HEK293 (cell line): ENCODE results near the gene HUWE1.

ENCODE experiments used
- CTCF ChIA-PET: fragments of 350-600 bp; formaldehyde crosslinking; extraction: SDS; loops from one replicate; lab custom pipeline; 2021; ENCODE audit warnings: antibody characterized with exemption; lab: Yijun Ruan, JAX
- POLR2A ChIA-PET: fragments of 300-600 bp; formaldehyde crosslinking; extraction: SDS; loops from one replicate; lab custom pipeline; 2020; ENCODE audit warnings: antibody characterized with exemption, inconsistent platforms; lab: Yijun Ruan, JAX
- H3K27ac ChIP-seq: fragments of 200-500 bp; sonication (Bioruptor generic); 2 replicates; pipeline ENCODE4 v1.5.1; 2014; ENCODE audit warnings: low read depth, low read length, control low read depth, inconsistent platforms; ENCODE audit errors: extremely low read depth
- H3K36me3 ChIP-seq, 2 experiments: fragments of 200-500 bp in 1 of 2; sonication (Bioruptor generic) in 1 of 2; 1 replicate in 1 of 2; 2 replicates in 1 of 2; pipeline ENCODE4 v1.5.1; 2014 to 2017; ENCODE audit warnings: inconsistent platforms in 2 of 2, low read length in 2 of 2; ENCODE audit not compliant: control insufficient read depth in 2 of 2, insufficient read depth in 1 of 2
- H3K4me1 ChIP-seq: fragments of 200-500 bp; sonication (Bioruptor generic); 2 replicates; pipeline ENCODE4 v1.5.1; 2014; ENCODE audit warnings: mild to moderate bottlenecking, low read length, inconsistent platforms; ENCODE audit not compliant: control insufficient read depth, insufficient read depth
- H3K4me3 ChIP-seq: 2 replicates; pipeline ENCODE4 v1.5.1; 2011; ENCODE audit warnings: low read depth, mild to moderate bottlenecking, control low read depth, low read length, moderate library complexity
- H3K9me3 ChIP-seq: fragments of 200-500 bp; sonication (Bioruptor generic); 2 replicates; pipeline ENCODE4 v1.5.1; 2014; ENCODE audit warnings: low read depth, low read length, inconsistent platforms; ENCODE audit not compliant: control insufficient read depth, insufficient read depth
- AEBP2 ChIP-seq: fragments of 450-650 bp; formaldehyde crosslinking; IDR thresholded peaks from 2 replicates; pipeline ENCODE4 v1.5.1; 2016; ENCODE audit warnings: missing biosample characterization, missing genetic modification characterization, borderline replicate concordance
- BCL11A ChIP-seq: fragments of 450-650 bp; formaldehyde crosslinking; IDR thresholded peaks from 2 replicates; pipeline ENCODE4 v1.5.1; 2016; ENCODE audit warnings: low read depth, missing biosample characterization, missing genetic modification characterization
- MYNN ChIP-seq: fragments of 450-650 bp; formaldehyde crosslinking; IDR thresholded peaks from 2 replicates; pipeline ENCODE4 v1.5.1; 2016; ENCODE audit warnings: missing biosample characterization, missing genetic modification characterization, borderline replicate concordance
- SCRT2 ChIP-seq: fragments of 450-650 bp; formaldehyde crosslinking; IDR thresholded peaks from 2 replicates; pipeline ENCODE4 v1.5.1; 2016; ENCODE audit warnings: missing biosample characterization, missing genetic modification characterization
- WT1 ChIP-seq: fragments of 450-650 bp; formaldehyde crosslinking; IDR thresholded peaks from 2 replicates; pipeline ENCODE4 v1.5.1; 2016; ENCODE audit warnings: missing biosample characterization, missing genetic modification characterization
- YY1 ChIP-seq: fragments of 450-650 bp; formaldehyde crosslinking; IDR thresholded peaks from 2 replicates; pipeline ENCODE4 v1.5.1; 2018; ENCODE audit warnings: missing biosample characterization, missing genetic modification characterization
- ZBTB10 ChIP-seq: fragments of 450-650 bp; formaldehyde crosslinking; IDR thresholded peaks from 2 replicates; pipeline ENCODE4 v1.5.1; 2016; ENCODE audit warnings: missing biosample characterization, missing genetic modification characterization
- ZFP69B ChIP-seq: fragments of 450-650 bp; formaldehyde crosslinking; IDR thresholded peaks from 2 replicates; pipeline ENCODE4 v1.5.1; 2016; ENCODE audit warnings: missing biosample characterization, missing genetic modification characterization
- ZNF10 ChIP-seq: fragments of 450-650 bp; formaldehyde crosslinking; IDR thresholded peaks from 2 replicates; pipeline ENCODE4 v1.5.1; 2017; ENCODE audit warnings: missing biosample characterization, missing genetic modification characterization
- ZNF169 ChIP-seq: fragments of 450-650 bp; formaldehyde crosslinking; IDR thresholded peaks from 2 replicates; pipeline ENCODE4 v1.5.1; 2016; ENCODE audit warnings: missing biosample characterization, missing genetic modification characterization
- ZNF239 ChIP-seq: fragments of 450-650 bp; formaldehyde crosslinking; IDR thresholded peaks from 2 replicates; pipeline ENCODE4 v1.5.1; 2016; ENCODE audit warnings: missing biosample characterization, missing genetic modification characterization
- ZNF280D ChIP-seq: fragments of 450-650 bp; formaldehyde crosslinking; IDR thresholded peaks from 2 replicates; pipeline ENCODE4 v1.5.1; 2016; ENCODE audit warnings: missing biosample characterization, missing genetic modification characterization
- ZNF362 ChIP-seq: fragments of 450-650 bp; formaldehyde crosslinking; IDR thresholded peaks from 2 replicates; pipeline ENCODE4 v1.5.1; 2016; ENCODE audit warnings: missing biosample characterization, missing genetic modification characterization
- ZNF513 ChIP-seq: fragments of 450-650 bp; IDR thresholded peaks from 2 replicates; pipeline ENCODE4 v1.5.1; 2018; ENCODE audit warnings: missing biosample characterization, missing genetic modification characterization
- ZNF560 ChIP-seq: fragments of 450-650 bp; formaldehyde crosslinking; IDR thresholded peaks from 2 replicates; pipeline ENCODE4 v1.5.1; 2017; ENCODE audit warnings: missing biosample characterization, missing genetic modification characterization, borderline replicate concordance
- ZNF600 ChIP-seq: fragments of 450-650 bp; formaldehyde crosslinking; IDR thresholded peaks from 2 replicates; pipeline ENCODE4 v1.5.1; 2016; ENCODE audit warnings: missing biosample characterization, missing genetic modification characterization
- ZNF658 ChIP-seq: fragments of 450-650 bp; formaldehyde crosslinking; IDR thresholded peaks from 2 replicates; pipeline ENCODE4; 2016; ENCODE audit warnings: missing biosample characterization, missing genetic modification characterization
- ZSCAN30 ChIP-seq: fragments of 450-650 bp; IDR thresholded peaks from 2 replicates; pipeline ENCODE4 v1.5.1; 2018; ENCODE audit warnings: missing biosample characterization, mild to moderate bottlenecking, missing genetic modification characterization, moderate library complexity

The HUWE1 gene

GRCh38 chrX:53563324-53563723, 123.2 kb downstream of the HUWE1 start:
- H3K9me3 ChIP-seq = no peaks in the 10 kb centered on the region
- TF ChIP-seq ZNF169 (tag by site-specific recombination) (no peak), ZNF239 (tag by site-specific recombination) (no peak), ZNF10 (tag by site-specific recombination) (no peak), ZBTB10 (no peak), AEBP2 (tag by site-specific recombination) (no peak), ZSCAN30 (tag by site-specific recombination) (no peak), ZFP69B (tag by site-specific recombination) (no peak), ZNF658 (tag by site-specific recombination) (no peak)
- CTCF ChIA-PET = interaction anchor here (1.1 kb wide), 1 partner anchor 33 kb away, joined by 4 read pairs; no protein-coding TSS in a partner anchor
- H3K4me1 ChIP-seq = no peaks in the 10 kb centered on the region
- POLR2A ChIA-PET = no interaction called here
- peaks cover 67 to 98% of the 10 kb centered on the region in 2 experiments for H3K36me3 ChIP-seq
- no peak overlapping the region for H3K4me3 ChIP-seq
- H3K27ac ChIP-seq = no peak overlapping the region

GRCh38 chrX:53561912-53562311, 124.6 kb downstream of the HUWE1 start:
- POLR2A ChIA-PET = no interaction called here
- CTCF ChIA-PET = interaction anchor here (1.1 kb wide), 1 partner anchor 34 kb away, joined by 4 read pairs; no protein-coding TSS in a partner anchor
- TF ChIP-seq ZNF513 (tag by site-specific recombination) (peak; percentile 96), WT1 (tag by site-specific recombination) (no peak), ZNF560 (tag by site-specific recombination) (no peak)
- H3K27ac ChIP-seq = no peak overlapping the region
- H3K36me3 ChIP-seq = peaks cover 73 to 99% of the 10 kb centered on the region in 2 experiments
- no peaks in the 10 kb centered on the region for H3K9me3 ChIP-seq
- H3K4me1 ChIP-seq = no peaks in the 10 kb centered on the region
- no peak overlapping the region for H3K4me3 ChIP-seq

GRCh38 chrX:53558646-53559045, 127.9 kb downstream of the HUWE1 start:
- ChIA-PET POLR2A (no interaction called here), CTCF (no interaction called here)
- no peak overlapping the region for H3K4me3 ChIP-seq
- no peak for TF ChIP-seq YY1
- TF ChIP-seq ZNF362 (tag by site-specific recombination) = no peak
- TF ChIP-seq BCL11A (tag by site-specific recombination) = no peak
- TF ChIP-seq ZNF280D (tag by site-specific recombination) = no peak
- no peak for TF ChIP-seq ZNF658 (tag by site-specific recombination)
- no peak for TF ChIP-seq ZNF600 (tag by site-specific recombination)
- TF ChIP-seq MYNN (tag by site-specific recombination) = no peak
- no peak for TF ChIP-seq SCRT2 (tag by site-specific recombination)
- no peaks in the 10 kb centered on the region for H3K4me1 ChIP-seq
- H3K9me3 ChIP-seq = no peaks in the 10 kb centered on the region
- peaks cover 62 to 99% of the 10 kb centered on the region in 2 experiments for H3K36me3 ChIP-seq
- no peak overlapping the region for H3K27ac ChIP-seq
